HG02798 (cell line): Measurements from ENCODE around the gene KCTD19.

Experiments
- ATAC-seq: cut with Tn5 transposase; IDR thresholded peaks from one replicate; pipeline ENCODE4 v1.9.1; 2021; ENCODE audit warnings: mild to moderate bottlenecking; ENCODE audit not compliant: unreplicated experiment, poor library complexity

Gene KCTD19

GRCh38 chr16:67327743-67328142, 1.2 kb upstream of the KCTD19 start:
- ATAC-seq, result no peak

DNA sequence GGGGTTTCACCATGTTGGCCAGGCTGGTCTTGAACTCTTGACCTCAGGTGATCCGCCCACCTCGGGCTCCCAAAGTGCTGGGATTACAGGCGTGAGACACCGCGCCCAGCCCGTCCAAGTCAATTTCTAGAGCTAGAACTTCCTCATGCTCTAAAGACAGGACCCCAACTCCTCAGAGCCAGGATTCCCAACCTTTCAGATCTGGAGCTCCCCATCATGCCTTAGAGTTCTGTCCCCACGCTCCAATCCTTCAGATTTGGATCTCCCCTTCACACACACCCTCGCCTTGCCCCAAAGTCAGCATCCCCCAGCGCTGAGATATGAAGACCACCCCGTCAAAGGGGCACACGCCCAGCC, 448 bp downstream of the KCTD19 start:
- ATAC-seq, result no peak

GRCh38 chr16:67317853-67318252, 8.7 kb downstream of the KCTD19 start:
- no peak for ATAC-seq

GRCh38 chr16:67312719-67313118, 13.8 kb downstream of the KCTD19 start:
- ATAC-seq, result no peak

DNA sequence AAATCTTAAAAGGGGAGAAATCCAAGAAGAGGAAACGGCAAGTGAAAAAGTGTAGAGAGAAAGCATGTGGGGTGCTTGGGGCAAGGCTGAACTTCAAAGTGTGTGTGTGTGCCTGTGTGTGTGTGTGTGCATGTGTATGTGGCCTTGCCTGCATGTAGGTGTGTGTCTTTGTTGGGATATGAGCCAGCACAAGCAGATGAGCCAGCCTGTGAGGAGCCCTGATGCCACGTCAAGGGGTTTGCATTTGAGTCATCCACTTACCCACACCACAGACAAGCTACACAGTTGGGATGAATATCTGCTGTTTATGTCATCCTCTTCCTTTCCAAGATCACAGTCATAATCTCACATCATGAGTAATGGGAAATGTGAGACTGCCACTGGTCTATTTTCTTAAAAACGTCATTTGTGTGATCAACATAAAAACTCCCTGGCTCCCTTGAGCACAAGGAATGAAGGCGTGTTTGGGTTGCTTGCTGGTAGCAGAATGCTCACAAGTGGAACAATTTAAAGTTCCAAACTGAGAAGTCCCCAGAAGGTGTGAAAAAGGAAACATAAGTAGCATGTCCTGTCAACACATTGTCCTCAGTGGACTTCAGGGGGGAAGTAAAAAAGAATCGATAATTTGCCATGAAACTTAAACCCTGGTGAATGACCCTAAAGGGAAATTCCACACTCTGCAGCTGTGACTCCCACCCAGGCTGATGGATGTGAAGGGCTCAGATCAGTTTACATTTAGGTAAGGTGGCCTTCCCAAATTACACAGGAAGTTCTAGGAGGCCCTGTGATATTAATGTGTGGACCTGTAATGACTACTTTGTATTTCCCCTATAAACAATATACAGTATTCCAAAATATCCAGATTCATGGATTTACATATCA, 14.7 kb downstream of the KCTD19 start:
- ATAC-seq, result peak; percentile 84

DNA sequence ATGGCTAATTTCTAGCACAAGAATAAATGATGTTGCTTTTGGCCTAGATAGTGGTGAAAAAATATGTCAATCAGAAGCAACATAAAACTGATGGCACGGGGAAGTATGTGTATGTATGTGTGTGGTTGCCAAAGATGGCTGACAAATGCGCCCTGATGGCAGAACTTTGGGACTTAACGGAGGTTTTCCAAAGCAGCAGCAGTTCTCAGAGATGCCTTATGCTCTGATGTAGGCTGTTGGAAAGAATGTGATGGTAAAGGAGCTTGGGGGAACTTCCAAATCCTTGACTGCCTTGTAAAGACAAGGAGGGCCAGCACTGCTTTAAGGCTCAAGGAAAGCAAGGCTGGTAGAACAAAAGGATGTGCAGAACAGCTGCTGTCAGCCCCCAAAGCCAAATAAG, 16.0 kb downstream of the KCTD19 start:
- ATAC-seq, result no peak

- ATAC-seq, result no peak
These were observed 21.1 kb downstream of the KCTD19 start for GRCh38 chr16:67305216-67306071.

DNA sequence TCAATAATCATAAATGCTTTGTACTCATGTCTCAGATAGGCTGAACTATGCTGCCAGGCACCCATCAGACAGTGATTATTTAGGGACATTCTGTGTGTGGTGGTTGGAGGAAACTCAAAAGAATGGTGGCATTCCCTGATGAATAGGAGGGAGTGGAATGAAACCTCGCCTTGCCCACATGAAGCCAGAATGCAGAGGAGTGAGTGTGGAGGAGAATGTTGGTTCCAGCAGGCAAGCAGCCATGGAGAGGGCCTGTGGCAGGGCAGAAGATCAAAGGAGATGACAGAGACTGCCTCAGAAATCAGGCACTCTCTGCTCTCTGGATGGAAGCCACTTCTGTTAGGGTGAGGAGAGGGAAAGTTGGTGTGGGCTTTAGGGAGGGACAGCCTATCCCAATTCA, 22.5 kb downstream of the KCTD19 start:
- no peak for ATAC-seq

DNA sequence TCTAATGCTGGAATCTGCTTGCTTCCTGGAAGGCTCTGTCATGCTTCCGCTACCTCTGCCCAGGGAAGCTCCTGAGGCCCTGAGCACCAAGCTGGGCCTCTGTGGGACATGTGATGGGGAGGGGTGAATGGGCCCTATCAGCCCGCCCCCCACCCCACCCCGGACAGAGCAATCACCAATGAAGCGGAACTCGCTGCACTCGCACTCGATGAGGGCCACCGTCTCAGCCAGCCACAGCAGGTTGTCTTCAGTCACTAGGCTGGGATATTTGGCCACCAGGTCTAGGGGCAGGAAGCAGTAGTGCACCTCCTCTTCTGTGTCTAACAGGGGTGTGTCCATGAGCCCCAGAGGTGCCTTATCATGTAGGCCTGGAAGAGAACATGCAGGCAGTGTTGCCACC, 23.6 kb downstream of the KCTD19 start:
- no peak for ATAC-seq

GRCh38 chr16:67302076-67302475, 24.5 kb downstream of the KCTD19 start:
- no peak for ATAC-seq

DNA sequence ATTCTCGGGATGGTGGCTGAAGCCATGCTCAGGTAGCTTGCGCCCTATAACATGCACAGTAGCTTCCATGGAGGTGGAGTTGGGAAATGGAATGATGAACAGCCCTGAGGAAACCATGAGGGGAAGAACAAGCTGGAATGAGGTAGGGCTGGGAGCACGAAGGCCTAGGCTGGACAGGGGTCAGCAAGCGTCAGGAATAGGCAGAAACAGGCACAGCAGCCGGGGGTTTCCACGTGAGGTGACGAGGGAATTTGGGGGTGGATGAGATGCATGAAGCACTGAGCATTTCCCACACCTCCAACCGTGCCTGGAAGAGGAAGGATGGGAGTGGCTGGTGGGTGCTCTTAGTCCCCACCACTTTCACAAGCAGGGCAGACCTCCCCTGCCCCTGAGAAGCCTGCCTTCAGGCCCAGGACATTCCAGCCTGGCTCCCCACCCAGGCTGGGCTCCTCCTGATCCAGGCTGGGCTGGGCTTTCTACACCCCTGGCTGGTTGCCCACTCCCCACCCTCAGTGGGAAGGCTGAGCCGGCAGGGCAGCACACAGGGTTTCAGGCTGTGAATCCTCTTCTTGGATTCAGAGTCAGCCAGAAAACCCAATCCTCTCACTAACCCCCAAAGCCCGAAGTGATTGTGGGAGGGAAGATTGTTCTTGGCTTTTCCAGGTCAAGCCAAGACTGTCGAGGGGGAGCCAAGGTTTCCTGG, 25.3 kb downstream of the KCTD19 start:
- ATAC-seq, result no peak

DNA sequence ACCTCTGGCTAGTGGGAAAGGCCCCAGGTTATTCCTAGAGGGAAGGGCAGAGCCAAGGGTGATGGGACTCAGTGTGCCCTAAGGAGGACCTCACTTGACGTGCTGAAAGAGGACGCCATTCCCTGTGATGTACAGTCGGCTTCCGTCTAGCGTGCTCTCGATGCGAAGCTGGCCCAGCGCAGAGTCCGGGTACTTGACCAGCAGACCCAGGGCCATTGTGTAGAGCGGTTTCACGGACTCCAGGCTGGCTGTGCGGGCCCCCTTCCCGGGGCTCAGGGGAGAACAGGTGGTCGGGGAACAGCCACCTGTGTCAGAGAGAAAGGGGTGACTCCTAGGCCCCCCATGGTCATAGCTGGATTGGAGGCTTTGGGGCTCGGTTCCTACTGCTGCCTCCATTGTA, 27.3 kb downstream of the KCTD19 start:
- ATAC-seq, result no peak

GRCh38 chr16:67298277-67298676, 28.3 kb downstream of the KCTD19 start:
- ATAC-seq, result no peak

GRCh38 chr16:67296420-67296819, 30.1 kb downstream of the KCTD19 start:
- no peak for ATAC-seq

GRCh38 chr16:67294938-67295361, 31.6 kb downstream of the KCTD19 start:
- ATAC-seq, result no peak

- no peak for ATAC-seq
These were observed 32.3 kb downstream of the KCTD19 start for GRCh38 chr16:67294171-67294757.

DNA sequence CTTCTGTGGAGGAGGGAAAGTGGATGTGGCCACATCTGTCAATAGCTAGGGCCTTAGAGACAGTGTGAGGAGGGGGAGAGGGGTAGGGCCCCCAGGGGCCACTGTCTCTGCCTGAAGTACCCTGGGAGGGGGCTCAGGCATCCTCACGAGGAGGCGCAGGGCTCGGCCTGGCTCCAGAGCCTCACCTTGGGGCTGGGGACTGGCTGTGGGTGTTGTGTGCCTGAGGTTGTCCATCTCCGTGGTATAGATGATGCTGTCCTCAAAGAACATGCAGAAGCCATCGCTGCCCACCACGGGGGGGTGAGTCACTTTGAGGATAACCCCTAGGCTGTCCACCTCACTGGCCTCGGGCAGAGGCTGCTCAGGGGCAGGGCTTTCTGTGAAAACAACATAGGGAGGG, 35.1 kb downstream of the KCTD19 start:
- no peak for ATAC-seq

GRCh38 chr16:67287960-67288359, 38.6 kb downstream of the KCTD19 start:
- ATAC-seq, result no peak

DNA sequence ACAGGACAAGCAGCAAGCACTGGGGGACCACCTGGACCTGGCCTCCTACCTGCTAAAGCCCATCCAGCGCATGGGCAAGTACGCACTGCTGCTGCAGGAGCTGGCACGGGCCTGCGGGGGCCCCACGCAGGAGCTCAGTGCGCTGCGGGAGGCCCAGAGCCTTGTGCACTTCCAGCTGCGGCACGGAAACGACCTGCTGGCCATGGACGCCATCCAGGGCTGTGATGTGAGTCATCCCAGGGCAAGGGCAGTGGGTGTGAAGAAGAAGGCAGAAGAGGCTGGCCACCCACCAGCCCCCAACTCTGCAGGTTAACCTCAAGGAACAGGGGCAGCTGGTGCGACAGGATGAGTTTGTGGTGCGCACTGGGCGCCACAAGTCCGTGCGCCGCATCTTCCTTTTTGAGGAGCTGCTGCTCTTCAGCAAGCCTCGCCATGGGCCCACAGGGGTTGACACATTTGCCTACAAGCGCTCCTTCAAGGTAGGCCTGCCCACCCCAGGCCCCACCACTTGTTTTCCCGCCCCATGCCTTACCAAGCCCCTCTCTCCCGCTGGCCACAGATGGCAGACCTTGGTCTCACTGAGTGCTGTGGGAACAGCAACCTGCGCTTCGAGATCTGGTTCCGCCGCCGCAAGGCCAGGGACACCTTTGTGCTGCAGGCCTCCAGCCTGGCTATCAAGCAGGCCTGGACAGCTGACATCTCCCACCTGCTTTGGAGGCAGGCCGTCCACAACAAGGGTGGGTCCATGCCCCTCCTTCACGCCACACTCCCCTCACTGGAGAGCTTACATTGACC, 39.9 kb downstream of the KCTD19 start:
- ATAC-seq, result no peak
